Measurements from ENCODE around the gene ZNF710.

The ZNF710 gene

GRCh38 chr15:90040618-90041017 is 39.5 kb downstream of the ZNF710 start:
- no peak for DNase-seq

DNA sequence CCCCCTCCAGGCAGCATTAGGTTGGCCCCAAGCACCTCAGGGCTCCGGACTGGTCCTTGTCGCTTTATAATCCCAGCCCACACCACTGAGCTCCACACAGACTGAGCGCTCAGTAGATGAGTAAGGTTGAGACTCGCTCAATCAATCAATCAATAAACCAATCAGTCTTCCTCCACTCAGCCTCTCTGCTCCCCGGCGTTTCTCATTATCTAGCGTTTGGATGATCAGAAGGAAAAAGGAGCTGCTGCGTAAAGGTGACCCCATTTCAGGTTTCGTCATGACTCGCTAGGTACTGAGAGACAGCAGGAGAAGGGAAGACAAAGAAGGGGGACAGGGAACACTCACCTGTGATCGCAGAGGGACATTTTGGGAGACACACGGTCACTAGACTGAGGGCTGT is 41.2 kb downstream of the ZNF710 start:
- DNase-seq, result no peak

DNA sequence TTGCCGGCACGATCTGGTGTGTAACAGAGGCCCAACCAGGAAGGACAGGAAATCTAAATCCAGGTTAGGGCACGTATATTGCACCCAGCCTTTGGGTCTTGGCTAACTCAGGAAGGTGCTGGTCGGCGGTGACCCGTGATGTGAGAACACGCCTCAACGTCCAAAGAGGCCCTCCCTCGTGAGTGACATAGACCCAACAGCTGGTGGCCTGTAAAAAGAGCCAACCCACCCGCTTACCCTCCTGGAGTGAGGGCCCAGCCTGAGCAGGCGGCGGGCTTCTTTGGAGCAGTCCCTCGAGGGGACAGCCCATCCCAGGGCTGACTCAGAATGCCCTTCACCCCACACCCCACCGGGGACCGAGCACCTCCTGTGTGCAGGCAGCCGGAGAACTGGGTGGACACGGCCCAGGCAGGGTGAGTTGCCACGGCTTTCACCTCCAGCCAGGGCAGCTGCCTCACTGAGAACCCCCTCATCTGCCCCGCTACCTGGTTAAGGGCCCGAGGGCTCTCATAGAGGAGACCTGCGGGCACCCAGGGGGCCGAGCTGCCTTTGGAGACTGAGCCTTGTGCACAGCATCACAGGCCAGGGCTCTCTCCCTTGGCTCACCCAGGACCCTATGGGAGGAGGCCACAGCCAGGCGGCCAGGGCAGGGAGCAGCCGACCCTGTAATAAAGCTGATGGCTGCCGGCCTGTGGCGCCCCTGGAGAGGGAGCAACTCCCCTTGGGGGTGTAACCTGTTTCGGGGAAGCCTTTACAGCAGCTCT is 41.8 kb downstream of the ZNF710 start:
- no peak for DNase-seq

DNA sequence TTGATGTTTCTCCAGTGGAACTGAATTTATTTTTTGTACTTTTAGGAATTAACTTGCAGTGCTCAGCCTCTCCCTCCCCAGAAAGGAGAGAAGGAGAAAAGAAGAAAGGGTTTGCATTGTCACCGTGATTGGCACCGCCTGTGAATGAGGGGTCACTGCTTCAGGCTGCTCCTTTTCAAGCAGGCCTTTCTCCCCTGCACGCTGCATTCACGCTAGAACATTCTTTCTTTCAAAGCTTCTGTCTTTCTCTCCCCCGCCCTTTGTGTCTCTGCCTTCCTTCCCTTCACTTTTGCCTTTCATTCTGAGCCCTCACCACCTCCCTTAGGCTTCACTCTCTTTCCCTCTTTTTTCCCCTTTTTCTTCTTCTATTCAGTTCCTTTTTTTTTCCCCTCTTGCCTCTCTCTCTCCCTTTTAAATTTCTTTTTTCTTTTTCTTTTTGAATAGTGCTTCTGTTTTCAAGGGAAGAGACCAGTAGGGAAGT is 42.4 kb downstream of the ZNF710 start:
- no peak for DNase-seq

DNA sequence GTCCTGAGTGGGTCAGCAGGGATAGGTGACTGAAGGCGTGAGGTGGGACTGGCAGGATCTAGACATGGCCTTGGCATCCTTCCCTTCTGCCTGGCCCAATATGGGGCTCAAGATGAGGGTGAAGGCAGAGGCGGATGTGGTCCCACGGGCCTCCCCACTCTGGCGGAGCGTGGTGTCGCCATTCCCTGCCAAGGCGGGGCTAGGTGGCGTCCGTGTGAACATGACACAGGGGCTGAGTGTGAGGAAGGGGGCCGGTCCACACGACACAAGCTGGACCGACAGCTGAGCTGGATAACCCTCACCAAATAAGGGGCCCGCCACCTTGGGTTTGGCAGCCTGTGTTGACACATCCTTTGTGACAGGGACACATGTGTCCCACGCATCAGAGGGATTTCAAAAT is 43.1 kb downstream of the ZNF710 start:
- DNase-seq, result no peak

GRCh38 chr15:90044916-90045371 is 43.8 kb downstream of the ZNF710 start:
- no peak for DNase-seq

DNA sequence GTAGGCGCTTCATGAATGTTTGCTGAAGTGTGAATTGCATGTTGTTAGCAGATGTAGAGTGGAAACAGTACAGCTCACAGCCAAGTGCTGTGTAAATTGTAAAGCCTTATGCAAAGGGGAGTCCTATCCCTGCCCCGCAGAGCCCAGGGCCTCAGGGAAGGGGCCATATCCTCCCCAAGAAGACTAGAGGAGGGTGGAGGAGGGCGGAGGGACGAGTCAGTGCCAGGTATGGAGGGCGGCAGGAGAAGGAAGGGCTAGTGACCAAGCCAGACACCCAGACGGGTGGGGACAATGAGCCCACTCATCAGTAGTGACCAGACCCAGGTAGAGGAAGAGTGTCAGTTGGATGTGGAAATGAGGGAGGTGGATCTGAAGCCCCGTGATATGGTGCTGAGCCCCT is 45.2 kb downstream of the ZNF710 start:
- DNase-seq, result no peak

DNA sequence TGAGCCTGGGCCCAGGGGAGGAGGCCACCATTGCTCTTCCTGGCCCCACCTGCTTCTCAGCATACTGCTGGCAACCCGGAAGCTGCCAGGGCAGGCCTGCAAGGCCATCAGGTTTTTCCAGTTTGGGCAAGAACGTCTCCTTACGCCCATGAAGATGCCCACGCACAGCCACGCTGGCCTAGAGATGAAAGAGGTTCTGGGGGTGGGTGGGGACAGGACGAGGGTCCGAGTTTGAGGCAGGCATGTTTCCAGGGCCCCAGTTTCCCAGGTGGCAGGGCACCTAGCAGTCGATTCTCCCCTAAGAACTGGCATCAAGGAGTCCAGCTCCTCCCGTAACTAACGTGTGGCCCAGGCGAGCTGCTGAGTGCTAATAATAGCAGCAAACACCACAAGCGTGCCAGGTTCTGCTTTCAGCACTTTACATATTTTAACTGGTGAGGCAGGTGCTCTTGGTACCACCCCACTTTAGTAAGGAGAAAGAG is 45.8 kb downstream of the ZNF710 start:
- DNase-seq, result peak; percentile 76

- DNase-seq, result no peak
These were observed 46.9 kb downstream of the ZNF710 start for GRCh38 chr15:90047956-90048575.

DNA sequence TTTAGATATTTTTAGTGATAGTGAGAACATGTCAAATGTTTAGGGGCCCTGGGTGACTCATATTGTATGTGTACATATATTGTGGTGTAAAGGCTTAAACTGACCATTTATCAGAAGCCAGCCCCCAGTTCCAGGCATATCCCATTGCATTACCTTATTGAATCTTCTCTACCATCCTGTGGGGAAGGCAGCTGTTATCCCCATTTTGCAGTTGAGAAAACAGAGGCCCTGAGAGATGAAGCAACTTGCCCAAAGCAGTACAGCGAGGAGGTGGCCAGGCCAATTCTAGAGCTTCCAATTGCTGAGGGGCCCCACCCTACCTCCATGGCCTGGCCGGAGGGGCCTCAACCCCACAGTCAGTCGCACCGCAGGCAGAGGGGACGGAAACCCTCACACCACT is 47.9 kb downstream of the ZNF710 start:
- no peak for DNase-seq

- DNase-seq, result no peak
These were observed 48.8 kb downstream of the ZNF710 start for GRCh38 chr15:90049666-90050604.

GRCh38 chr15:90051874-90052273 is 50.8 kb downstream of the ZNF710 start:
- no peak for DNase-seq

GRCh38 chr15:90053685-90054466 is 52.8 kb downstream of the ZNF710 start:
- DNase-seq, result no peak

DNA sequence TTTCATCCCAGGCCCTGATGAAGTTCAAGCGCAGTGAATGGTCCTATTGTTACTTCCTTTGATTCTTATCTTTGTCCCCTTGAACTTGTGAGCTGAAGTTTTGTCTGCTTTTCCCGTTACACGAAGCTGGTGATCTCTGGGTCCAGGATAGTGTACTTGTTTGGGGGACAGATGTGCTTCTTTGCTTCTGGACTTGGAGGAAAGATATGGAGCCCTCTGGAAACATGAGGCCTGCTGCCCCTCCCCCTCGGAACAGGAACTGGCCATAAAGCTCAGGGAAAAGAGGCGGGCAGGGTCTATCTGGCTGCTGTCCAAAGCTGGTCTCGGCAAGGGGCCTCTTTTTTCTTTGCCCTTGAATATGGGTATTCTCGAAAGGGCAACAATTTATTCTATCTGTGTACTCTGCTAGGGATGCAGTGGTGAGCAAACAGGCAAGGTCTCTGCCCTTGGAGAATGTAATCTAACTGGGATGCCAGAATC is 53.5 kb downstream of the ZNF710 start:
- no peak for DNase-seq

GRCh38 chr15:90055182-90055581 is 54.1 kb downstream of the ZNF710 start:
- DNase-seq, result no peak

- no peak for DNase-seq
These were observed 55.4 kb downstream of the ZNF710 start for GRCh38 chr15:90056529-90056928.

DNA sequence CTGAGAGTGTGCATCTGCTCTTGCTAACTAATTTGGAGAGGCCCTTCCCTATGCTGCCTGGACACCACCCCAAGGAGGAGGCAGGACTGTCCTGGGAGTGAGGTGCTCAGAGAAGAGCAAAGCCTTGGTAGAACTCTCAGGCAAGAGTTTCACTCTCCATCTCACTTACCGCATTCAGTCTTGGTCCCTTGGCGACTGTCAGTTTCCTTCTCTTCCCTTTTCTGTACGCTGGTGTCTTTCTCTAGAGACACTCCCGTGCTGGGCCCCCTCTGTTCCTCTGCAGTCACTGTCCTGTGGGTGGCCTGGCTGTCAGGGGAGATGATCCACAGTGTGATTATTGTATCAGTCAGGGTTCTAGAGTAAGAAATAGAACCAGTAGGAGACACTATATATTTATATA is 57.2 kb downstream of the ZNF710 start:
- DNase-seq, result no peak

- no peak for DNase-seq
These were observed 57.7 kb downstream of the ZNF710 start for GRCh38 chr15:90058775-90059174.

- DNase-seq, result no peak
These were observed 58.3 kb downstream of the ZNF710 start for GRCh38 chr15:90059208-90059985.

- no peak for DNase-seq
These were observed 59.7 kb downstream of the ZNF710 start for GRCh38 chr15:90060797-90061196.

DNA sequence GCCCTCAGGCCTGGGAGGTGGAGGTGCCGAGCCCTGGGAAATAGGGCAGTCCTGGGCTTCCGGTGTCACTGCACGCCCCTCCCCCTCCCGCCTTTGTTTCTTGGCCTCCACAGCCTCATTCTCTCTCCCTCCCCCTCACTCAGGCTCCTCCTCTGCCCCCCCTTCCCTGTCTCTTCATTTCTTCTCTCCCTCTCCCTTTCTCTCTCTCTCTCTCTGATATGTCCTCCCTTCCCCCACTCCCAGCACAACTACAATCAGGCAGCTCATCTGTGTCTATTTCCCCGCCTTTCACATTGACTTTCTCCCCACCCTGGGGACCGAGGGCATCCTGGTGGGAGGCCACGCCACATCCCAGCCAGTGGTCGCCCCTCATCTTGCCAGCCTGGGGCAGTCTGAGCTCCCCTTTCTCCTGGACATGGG is 60.9 kb downstream of the ZNF710 start:
- peak; percentile 83 for DNase-seq
